Measurements from ENCODE around the gene RIN3. TPM values are rescaled to one million over a fixed set of nuclear protein-coding genes. Genes with fewer than 3 reads are reported as not detected.

Gene RIN3
- polyA plus RNA-seq, 5 donors, result 11.3 to 20.8 (median 15.8) TPM

DNA sequence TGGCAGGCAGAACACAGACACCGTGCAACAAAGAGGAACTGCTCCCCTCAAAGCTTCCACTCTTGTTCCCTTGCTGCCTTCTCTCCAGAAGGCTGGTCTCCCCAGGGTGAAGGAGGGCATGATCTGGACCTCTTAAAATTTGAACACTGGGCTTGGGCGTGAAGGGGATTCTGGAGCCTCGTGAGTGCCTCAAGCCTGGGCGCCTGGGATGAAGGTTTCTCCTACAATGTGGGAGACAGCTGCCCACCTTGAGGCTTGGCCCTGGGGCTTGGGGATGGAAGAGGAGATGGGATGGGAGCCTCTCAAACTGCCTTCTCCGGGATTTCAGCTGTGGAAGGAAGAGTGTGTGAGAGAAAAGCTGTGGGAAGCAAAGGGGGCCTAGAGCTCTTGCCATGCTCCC lies 7.8 kb upstream of the RIN3 start:
- no peak for DNase-seq

GRCh38 chr14:92506231-92506630 lies 7.3 kb upstream of the RIN3 start:
- DNase-seq, result no peak

DNA sequence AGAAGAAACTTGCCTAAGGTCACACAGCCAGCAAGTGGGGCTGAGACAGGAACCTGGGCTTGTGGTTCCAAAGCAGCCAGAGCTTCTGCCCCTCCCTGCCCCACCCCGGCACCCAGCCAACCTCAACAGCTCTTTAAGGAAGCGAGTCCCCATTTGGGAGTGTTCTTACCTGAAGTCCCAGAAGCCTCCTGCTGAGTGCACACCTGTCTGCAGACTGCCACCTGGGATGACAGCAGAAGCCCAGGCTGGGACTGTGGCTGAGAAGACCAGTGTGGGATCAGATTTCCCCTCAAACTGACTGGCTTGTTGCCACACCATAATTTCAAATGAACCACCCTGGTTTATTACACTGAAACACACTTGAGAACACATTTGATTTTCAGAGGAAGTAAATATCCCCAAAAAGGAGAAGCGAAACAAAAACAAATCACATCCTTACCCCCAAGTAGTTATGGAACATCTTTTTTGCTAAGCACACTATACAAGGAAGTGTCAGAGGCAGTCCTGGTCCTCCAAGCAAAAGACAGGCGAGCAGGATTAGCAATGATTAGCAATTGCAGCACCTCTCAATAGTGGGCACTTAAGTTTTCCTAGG lies 6.3 kb upstream of the RIN3 start:
- DNase-seq, result no peak

GRCh38 chr14:92510972-92511371 lies 2.6 kb upstream of the RIN3 start:
- DNase-seq, result no peak

- DNase-seq, result no peak
Measured at GRCh38 chr14:92511453-92512238, 1.9 kb upstream of the RIN3 start.

- DNase-seq, result no peak
Measured at GRCh38 chr14:92512807-92513203, 776 bp upstream of the RIN3 start.

- DNase-seq, result peak; percentile 19 to 45
Measured at GRCh38 chr14:92513966-92514843, 624 bp downstream of the RIN3 start.

DNA sequence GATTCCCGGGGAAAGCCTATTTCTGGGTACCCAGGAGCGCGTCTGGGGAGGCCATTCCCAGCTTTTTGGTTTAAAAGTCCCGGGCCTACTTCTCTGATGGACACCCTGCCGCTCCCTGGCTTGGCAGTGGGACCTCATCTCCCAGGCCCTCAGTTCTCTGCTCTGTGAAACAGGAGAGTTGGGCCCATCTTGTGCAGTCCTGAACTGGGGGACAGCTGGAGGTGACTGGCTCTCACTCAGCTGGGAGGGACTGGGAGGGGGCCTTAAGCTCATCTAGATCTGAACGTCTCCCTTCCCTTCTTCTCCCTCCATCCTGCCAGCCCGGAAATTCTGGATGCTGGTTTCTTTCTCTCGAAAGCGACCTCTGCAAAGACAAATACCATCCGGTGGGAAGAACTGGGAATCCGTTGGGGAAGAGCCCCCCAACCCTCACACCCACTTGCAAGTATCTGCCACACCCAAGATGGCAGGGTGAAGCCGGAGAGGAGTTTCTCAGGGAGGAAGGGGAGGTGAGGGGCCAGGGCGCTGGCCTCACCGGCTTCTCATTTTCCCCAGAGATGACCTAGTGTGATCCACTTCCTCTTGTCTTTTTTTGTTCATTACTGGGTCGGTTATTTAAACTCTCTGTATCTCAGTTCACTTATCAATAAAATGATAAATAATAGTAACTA lies 1.4 kb downstream of the RIN3 start:
- no peak for DNase-seq

DNA sequence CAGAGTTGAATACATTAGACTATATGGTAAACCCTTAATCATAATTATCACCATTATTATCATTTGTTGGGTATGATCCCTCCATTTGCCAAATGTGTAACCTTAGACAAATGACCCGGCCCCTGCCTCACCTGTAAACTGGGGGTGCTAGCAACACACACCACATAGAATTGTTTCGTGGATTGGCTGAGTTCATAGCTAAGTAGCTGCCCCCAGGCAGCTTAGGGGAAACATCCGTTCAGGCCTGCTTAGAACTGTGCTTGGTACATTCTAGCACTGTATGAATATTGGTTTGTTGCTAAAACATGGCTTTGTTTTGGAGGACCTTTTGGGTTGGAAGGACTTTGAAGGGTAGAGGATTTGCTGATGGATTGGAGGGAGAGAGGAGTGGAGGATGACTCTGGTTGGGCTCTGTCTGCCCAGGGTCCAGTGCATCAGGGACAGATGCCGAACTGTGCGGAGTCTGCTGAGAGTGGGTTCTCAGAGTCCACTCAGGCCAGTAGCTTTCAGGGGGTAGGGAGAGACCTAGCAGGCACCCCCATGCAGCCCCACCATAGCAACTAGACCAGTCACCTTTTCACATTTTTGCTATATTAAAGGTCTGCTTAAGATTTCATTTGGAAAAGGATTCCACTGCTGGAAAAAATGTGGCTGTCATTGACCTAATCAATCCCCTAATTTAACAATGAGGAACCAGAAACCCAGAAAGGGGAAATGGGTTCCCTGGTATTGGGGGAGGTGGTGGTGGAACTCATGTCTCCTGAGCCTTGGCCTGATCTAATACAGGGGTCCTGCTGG lies 2.2 kb downstream of the RIN3 start:
- no peak for DNase-seq

DNA sequence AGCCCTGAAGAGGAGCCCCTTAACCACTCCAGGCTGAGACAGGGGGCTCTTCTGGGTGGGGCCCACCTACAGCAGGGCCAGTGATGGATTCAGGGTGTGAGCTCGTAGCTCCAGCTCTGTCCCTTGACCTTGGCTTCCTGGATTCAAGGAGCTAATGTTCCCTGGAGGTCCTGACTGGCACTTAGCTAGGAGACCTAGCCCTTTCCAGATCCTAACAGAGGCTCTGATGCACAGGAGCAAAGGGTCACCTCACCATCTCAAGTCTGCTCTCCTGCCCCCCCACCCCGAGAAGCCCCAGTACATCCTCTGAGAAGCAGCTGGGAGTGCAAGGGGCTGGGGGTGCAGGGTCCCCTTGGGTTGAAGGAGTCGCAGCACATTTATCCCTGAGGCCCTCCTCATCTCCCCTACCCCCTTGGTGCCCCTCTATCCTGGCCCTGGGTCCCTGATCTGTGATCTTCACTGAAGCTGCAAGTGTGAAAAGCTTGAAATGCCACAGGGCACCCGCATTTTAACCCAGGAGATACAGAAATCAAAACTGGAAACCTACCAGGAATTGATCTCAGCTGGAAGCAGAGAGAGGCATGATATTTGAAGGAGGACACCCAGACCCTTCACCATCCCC lies 2.9 kb downstream of the RIN3 start:
- no peak for DNase-seq

DNA sequence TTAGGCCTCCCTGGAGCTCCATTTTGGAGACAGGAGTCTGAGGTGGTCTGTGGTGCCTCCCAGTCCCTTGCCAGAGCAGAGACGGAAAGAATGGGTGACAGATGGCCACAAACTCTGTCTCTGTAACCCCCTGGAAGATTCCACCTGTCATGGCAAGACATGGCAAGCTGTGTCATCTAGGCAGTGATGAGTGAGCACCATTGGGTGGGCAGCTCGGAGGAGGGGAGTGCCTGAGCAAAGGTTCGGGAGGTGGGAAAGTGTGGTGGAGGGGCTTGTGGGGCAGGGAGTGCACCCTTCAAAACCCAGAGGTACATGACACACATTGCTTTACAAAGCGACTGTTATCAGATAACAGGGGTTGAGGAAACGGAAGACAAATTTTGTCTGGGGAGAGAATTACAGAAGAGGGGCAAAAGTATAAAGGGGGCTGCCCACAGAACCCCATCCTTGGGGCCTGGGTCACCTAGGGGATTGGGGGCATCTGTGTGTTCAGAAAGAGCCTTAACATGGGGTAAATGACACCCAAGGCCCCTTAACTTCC lies 3.5 kb downstream of the RIN3 start:
- DNase-seq, result no peak

- no peak for DNase-seq
Measured at GRCh38 chr14:92517761-92518160, 4.2 kb downstream of the RIN3 start.

DNA sequence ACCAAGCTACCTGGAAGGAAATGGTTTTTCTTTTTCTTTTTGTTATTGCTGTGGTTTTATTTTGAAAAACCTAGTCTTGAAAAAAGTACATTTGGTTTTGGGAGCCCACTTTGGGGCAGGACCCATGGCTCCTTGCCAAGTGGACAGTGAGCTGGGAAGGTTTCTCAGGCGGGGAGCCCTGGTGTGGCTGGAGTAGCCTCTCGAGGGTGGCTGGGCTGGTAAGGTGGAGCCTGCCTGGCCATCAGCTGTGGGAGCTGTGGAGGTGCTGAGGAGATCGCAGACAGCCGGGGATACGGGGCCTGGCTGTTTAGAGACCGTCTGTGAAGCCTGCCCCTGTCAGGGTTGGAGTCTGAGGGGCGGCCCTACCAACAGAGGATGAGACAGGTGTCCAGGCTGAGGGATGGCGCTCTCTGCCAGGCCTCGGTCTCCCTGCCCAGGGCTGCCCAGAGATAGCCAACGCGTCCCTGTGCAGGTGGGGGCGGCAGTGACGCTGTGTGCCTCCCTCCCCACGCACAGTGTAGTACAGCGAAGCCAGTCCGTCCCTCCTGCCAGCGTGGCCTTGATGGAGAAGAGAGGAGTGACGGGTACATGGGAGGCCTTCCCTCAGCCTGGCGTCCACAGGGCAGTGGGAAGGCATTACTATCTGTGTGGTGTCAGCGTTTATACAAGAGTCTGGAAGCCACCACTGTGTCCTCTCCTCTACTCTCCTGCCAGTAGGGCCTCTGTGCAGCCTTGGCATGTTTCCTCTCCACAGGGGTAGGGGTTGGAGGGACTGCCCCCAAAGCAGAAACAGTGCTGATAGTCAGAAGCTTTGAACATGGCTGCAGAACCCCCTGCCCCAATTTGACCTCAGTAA lies 5.9 kb downstream of the RIN3 start:
- DNase-seq, result no peak

DNA sequence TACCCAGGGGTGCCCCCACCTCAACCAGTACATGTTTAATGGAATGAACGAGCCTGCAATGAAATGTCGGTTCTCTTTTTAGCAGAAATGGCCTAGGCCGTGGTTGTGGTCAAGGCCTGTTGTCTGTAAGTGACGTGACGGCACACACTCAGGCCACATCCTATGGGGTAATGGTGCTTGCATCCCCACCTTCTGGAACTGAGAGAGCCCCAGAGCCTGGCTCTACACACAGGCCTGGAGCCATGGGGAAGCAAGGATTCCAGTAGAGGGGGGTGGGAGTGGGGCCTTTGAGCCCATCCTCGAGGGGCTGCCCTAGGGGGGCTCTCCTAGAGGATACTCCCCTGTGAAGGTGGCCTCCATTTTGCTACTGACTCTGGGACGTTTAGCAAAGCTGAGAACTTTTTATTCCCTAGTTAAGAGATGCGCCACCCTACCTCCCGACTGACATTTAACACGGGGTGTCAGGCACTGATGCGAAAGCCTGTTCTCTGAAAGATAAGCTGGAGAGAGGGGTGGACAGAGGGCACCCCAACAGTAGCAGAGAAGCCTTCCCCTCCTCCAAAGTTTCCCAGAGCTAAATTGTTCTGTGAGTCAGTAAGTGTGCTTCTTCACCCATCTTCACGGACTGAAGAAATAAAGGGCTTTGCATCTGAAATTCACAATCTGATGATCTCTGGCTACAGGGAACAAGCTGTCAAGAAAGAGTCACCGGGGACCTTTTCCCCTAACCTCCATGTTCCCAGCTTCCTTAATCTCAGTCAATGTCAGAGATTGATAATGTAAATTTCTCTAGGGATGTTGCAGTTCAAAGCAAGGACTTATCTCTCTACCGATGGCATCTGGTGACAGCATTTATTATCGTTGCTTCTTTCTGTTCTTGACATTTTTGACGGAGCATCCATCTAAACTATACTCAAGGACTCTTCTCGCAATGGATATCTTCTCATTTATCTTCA lies 6.8 kb downstream of the RIN3 start:
- no peak for DNase-seq

DNA sequence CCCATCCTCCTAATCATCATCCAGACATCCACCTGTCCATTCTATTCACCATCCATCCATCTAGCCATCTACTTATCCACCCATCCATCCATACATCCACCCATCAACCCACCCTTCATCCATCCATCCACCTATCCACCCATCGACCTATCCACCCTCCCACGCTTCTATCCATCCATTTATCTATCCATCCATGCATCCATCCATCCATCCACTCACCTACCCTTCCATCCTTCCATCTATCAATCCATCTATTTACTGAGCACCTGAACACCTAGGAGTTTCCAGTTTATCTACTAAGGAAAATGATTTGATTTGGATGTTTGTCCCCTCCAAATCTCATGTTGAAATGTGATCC lies 7.5 kb downstream of the RIN3 start:
- no peak for DNase-seq

DNA sequence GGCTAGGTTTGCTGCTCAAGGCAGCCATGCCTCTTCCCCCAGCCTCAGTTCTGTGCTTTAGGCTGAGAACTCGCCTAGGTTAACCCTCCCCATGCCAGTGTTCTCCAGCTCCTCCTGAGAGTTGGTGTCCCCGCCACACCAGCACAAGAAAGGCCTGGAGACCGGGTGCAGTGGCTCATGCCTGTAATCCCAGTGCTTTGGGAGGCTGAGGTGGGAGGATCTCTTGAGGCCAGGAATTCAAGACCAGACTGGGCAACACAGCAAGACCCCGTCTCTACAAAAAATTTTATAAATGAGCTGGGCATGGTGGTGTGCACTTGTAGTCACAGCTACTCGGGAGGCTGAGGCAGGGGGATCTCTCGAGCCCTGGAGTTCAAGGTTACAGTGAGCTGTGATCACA lies 10.2 kb downstream of the RIN3 start:
- DNase-seq, result no peak

DNA sequence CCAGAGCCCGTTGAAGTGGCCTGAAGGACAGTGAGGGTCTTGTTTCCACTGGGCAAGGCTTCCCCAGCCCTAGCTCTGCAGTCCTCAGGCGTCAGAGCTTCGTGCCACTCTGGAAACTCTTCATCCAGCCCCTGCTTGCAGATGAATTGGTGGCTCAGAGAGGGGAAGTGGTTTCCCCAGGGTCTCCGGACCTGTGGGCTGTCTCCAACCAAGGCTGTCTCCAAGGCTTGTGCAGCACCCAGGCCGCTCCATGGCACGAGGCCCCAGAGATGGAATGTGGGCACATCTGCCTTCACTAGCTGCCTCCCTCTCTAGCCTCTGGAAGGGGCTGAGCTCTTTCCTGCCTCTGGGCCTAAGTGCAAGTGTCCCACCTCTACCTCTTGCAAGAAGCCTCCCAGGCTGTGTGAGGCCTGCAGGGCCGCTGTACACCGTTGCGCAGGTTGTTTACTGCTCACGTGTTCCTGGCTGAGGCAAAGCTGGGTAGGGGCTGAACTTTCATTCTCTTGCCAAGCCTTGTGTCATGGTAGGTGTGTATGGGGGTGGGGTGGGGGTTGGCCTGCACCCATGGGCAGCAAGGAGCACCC lies 11.1 kb downstream of the RIN3 start:
- no peak for DNase-seq
